IPS DF 4.7 (cell line): ENCODE measurements around the gene HPS4.

Experiments used
- DNase-seq: peaks from one replicate; pipeline ENCODE4 v3.0.0-alpha.2; 2013; ENCODE audit warnings: low spot score; ENCODE audit errors: extremely low read depth

The HPS4 gene

DNA sequence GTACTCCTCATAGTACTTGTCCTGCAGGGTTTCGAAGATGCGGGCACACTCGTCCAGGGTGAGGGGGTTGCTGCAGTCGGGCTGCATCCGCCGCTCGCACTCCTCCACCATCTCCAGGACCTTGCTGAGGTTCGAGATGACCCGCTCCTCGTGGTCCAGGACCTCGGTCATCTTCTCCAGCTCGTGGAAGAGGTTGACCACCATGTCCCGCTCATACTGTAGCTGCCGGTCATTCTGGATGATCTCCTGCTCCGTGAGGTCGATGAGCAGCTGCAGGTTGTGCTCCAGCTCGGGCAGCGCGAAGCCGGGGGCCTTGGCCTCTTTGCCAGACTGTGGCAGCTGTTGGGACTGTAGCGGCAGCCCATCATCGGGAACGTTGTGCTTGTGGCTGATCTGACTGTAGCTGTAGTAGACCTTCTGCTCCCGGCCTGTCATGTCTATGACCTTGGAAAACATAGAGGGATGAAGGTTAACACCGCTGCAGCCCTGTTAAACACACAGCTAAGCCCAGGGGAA lies 15.7 kb upstream of the HPS4 start:
- no peak for DNase-seq

DNA sequence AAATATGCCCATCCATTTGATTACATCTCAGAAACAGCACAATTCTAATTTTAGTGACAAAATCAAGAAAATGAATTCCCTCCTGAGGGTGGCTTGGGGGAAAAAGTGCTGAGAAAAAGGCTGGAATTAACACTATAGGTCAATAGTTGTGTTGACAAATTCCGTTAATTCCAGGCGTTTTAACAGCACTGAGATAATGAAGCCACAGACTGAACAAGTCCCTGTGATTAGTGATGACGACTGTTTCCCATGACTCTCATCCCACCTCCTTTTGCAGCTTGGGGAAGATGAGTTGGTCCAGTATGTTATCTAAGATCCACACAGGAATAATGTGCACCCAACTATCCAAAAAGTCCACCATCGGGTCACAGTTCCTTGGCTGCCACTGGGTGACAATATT lies 12.9 kb upstream of the HPS4 start:
- no peak for DNase-seq

GRCh38 chr22:26494506-26494905 lies 10.9 kb upstream of the HPS4 start:
- DNase-seq, result no peak

DNA sequence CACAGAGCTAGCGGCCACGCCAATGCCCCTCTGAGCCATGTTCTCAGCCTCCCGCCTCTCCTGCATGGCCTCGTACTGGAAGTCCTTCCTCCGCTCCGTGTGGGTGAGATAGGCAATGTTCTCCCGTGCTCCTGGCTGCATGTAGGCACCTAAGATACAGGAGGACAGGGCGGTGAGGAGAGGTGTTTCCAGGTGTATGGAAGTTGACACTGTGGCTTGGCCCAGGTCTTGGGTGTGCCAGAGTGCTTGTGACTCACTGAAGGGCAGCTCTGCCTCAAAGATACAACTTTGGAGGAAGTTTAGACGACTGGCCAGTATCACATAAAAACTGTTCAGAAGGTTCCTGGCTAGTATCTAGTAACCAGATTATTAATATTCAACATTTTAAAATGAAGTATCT lies 8.6 kb upstream of the HPS4 start:
- DNase-seq, result no peak

DNA sequence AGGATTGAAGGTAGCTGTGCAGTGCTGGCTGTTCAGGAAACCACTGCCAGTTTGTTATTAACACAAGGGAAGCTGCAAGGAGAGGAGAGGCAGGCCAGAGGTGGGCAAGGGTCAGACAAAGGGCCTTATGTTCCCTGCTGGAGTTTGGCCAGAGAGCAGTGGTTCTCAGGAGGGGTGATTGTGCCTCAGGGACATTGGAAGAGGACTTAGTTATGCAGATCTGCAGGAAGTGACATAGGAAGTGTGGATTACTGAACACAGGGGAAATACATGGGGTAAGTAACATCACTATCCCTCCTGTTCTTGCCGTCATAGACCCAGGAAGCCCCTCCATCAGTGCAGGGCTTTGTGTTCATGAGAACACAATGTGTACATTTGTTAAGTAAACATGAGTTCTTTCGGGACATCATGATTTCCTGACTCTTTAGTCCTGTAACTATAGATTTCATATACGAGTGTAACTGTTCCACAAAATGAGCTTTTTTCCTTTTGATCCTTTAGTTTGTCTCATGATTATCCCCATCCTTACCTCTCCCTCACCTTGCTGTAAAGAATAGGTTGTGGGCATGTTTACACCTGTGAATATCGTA lies 6.0 kb upstream of the HPS4 start:
- DNase-seq, result no peak

GRCh38 chr22:26487996-26488395 lies 4.4 kb upstream of the HPS4 start:
- DNase-seq, result no peak

GRCh38 chr22:26486394-26486793 lies 2.8 kb upstream of the HPS4 start:
- no peak for DNase-seq

DNA sequence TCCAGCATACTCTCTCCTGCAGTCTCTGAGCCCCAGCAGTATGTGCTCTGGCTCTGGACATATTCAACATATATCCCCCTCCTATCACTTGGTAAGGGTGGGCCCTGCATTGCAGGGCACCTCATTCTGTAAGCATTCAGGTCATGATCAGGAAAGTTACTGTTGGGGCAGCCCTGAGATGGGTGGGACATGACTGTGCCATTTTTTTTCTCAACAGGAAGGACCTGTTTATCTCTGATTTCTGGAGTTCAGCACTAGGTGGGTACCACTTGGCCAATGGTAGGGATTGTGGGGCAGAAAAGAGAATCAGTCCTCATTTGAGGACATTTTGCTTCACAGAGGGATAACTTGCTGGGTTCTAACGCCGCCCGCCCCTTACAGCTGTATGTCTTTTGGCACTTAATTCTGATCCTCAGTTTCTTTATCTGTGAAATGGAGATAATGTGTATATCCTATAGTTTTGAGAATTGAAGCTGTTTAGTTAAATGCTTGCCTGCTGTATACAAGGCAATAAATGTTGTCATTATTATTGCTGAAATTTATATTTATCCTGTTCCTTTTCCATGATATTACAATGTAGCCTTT lies 2.3 kb upstream of the HPS4 start:
- DNase-seq, result no peak

DNA sequence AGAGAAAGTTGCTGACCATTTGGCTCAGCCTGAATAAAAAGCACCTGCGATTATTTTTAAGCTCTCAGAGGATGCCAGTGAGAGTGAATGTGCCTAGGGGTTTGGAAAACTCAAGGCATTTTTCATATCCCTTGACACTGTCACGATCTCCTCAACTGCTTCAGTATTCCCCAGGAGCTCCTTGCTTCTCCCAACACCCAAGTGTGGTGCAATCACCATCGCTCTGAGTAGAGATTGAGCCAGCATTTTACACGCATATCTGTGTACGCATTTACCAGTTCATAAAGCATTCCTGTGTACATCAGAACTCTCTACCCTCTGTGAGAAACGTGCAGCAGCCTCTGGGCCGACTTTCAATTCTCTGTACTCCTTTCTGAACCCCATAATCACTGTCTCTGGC lies 1.4 kb upstream of the HPS4 start:
- no peak for DNase-seq

DNA sequence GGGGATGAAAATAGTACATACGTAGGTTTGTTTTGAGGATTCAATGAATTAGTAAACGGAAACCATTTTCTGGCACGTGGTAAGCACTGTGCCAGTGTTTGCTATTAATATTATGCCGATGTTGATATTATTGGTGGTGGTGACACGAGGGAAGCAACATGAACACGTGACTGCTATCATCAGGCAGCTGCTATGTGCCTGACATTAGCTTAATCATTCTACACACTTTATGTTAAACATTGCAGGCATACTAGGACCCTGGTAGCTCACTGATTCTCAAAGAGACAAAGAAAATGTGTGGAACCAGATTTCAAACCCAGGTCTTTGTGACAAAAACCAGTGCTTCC lies 750 bp upstream of the HPS4 start:
- DNase-seq, result no peak

DNA sequence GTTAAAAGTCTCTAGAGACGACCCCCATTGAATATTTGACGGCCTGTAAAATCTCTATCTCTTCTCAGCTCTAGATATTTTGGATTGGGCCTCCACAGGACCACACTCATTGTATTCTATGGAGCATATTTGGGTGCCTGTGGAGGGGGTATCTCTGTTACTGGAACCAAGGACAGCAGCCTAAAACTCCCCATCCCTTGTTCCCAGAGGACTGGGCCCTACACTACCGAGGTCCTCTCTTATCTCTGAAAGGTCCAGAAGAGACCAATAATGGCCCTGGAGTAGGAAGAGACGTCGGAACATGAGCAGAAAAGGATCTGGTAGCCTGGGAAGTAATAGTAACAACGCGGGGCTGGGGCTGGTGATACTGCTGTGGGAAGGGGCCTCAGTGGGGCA lies 542 bp downstream of the HPS4 start:
- no peak for DNase-seq

GRCh38 chr22:26482161-26482560 lies 1.4 kb downstream of the HPS4 start:
- DNase-seq, result no peak

DNA sequence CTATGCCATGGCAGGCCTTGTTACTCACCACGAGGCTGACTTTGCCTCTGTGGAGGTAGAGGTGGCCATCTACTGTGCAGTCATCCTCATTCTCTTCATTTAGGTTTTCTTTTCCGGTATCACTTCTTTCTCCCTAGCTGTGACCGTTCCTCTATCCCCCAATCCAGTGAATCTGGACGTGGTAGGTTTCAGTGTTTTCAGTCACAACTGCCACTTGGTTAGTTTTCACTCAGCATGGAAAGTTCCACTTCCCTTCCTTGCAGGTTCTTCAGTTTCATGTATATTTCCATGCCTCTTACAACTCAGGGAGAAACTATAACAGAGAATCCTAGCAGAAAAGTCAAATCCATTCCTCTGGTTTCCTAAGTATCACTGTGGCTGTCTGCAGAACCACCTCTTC lies 1.9 kb downstream of the HPS4 start:
- DNase-seq, result no peak

- no peak for DNase-seq
Measured at GRCh38 chr22:26481112-26481693, 2.4 kb downstream of the HPS4 start.

DNA sequence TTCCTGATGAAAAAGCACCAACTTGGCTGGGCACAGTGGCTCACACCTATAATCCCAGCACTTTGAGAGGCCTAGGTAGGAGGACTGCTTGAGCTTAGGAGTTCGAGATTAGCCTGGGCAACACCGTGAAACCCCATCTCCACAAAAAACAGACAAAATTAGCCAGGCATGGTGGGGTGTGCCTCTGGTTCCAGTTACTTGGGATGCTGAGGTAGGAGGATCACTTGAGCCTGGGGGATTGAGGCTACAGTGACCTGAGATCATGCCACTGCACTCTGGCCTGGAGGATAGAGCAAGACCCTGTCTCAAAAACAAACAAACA lies 3.0 kb downstream of the HPS4 start:
- DNase-seq, result no peak

GRCh38 chr22:26479792-26480610 lies 3.6 kb downstream of the HPS4 start:
- DNase-seq, result no peak

DNA sequence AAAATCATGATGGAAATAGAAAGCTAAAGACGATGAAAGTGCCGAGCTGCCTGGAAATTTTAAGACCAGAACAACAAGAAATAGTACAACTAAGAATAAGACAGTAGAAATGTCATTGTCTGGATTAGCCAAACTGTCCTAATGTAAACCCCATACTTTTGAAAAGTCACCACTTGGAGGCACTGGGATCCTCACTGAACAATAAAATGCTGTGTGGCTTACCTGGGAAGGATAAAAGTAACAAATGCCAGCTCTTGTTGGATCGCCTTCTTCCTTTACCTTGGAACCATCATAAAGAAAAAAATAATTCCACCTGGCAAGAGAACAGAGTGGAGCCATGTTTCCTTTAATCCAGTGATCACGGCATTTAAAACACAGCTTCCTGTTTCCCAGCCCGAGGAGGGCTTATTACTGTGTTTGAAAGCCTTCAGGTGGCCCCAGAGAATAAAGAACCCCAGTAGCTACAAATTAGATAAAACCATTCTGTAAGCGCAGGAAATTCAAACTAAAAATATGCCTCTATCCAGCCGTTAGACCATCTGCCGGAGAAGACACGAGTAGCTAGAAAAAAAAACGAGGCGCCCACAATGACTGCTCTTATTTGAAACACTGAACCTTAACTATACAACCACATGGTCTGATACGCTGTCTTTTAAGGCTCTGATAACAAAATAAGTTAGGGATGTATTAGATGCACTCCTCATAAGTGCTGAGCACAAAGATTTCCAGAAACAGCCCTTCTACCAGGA lies 4.4 kb downstream of the HPS4 start:
- DNase-seq, result no peak

DNA sequence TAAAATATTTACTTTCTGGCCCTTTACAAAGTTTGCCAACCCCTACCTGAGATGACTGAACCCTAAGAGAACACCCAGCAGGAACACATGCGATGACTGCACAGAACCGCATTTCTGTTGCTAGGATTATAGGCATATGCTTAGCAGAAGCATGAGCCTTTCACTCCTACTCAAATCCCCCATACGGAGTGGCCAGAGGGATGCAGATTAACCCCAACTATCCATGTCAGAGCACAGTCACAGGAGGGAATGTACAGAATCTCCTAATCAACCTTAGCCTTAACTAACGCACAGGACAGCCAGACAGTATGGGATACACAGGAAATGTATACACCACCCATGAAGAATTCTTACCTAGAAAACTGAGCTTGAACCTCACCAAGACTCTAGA lies 6.2 kb downstream of the HPS4 start:
- DNase-seq, result no peak

- DNase-seq, result no peak
Measured at GRCh38 chr22:26476705-26477340, 6.8 kb downstream of the HPS4 start.

- no peak for DNase-seq
Measured at GRCh38 chr22:26474682-26475081, 8.9 kb downstream of the HPS4 start.

DNA sequence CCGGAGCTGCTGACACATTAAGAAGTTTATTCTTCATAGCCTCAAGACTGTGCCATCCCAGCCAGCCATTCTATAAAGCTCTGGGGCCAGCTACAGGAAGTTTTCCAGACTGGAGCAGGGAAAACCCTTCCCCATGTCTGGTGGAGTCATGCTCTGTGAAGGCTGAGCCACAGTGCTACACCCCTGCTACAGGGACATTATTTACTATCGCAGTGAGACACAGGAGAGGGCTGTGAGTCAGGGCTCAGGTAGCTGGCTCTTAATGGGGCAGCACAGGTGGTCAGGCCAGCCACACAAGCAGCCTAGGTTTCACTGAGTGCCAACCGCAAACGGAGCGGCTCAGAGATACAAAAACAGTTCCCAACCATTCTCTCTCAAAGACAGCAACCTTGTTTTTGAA lies 12.1 kb downstream of the HPS4 start:
- DNase-seq, result no peak
